Measurements from ENCODE around the gene HHIPL1.

HHIPL1 gene

GRCh38 chr14:99675382-99675835 is 30.5 kb downstream of the HHIPL1 start:
- no peak for DNase-seq (ENCODE audit: low read depth in 2 of 2)

- no peak for DNase-seq (ENCODE audit: low read depth in 2 of 2)
Observed at GRCh38 chr14:99675951-99676350, 31.0 kb downstream of the HHIPL1 start.

- DNase-seq (ENCODE audit: low read depth in 2 of 2), result no peak
Observed at GRCh38 chr14:99676657-99677056, 31.7 kb downstream of the HHIPL1 start.

- no peak for DNase-seq (ENCODE audit: low read depth in 2 of 2)
Observed at GRCh38 chr14:99677231-99678140, 32.6 kb downstream of the HHIPL1 start.

GRCh38 chr14:99678198-99678597 is 33.3 kb downstream of the HHIPL1 start:
- DNase-seq (ENCODE audit: low read depth in 2 of 2), result no peak

- DNase-seq (ENCODE audit: low read depth in 2 of 2), result no peak
Observed at GRCh38 chr14:99679111-99679510, 34.2 kb downstream of the HHIPL1 start.

GRCh38 chr14:99679543-99679942 is 34.6 kb downstream of the HHIPL1 start:
- DNase-seq (ENCODE audit: low read depth in 2 of 2), result no peak

- DNase-seq (ENCODE audit: low read depth in 2 of 2), result no peak
Observed at GRCh38 chr14:99679996-99680395, 35.1 kb downstream of the HHIPL1 start.

- no peak for DNase-seq (ENCODE audit: low read depth in 2 of 2)
Observed at GRCh38 chr14:99681101-99681831, 36.3 kb downstream of the HHIPL1 start.

GRCh38 chr14:99681832-99682148 is 36.9 kb downstream of the HHIPL1 start:
- DNase-seq (ENCODE audit: low read depth in 2 of 2), result no peak

GRCh38 chr14:99682809-99683618 is 38.1 kb downstream of the HHIPL1 start:
- peak; percentile 63 for DNase-seq (ENCODE audit: low read depth in 2 of 2)

- peak; percentile 99 for DNase-seq (ENCODE audit: low read depth in 2 of 2)
Observed at GRCh38 chr14:99683619-99684409, 38.9 kb downstream of the HHIPL1 start, which contains the start of gene CYP46A1. CYP46A1 (plus strand) TSS chr14:99684298; CDS start chr14:99684418, 120 bp downstream.

GRCh38 chr14:99684410-99684934 is 39.5 kb downstream of the HHIPL1 start:
- DNase-seq (ENCODE audit: low read depth in 2 of 2), result no peak

- DNase-seq (ENCODE audit: low read depth in 2 of 2), result no peak
Observed at GRCh38 chr14:99685151-99685591, 40.2 kb downstream of the HHIPL1 start.

- DNase-seq (ENCODE audit: low read depth in 2 of 2), result no peak
Observed at GRCh38 chr14:99685596-99685995, 40.7 kb downstream of the HHIPL1 start.

GRCh38 chr14:99686557-99687283 is 41.8 kb downstream of the HHIPL1 start:
- no peak for DNase-seq (ENCODE audit: low read depth in 2 of 2)

GRCh38 chr14:99687284-99688209 is 42.6 kb downstream of the HHIPL1 start:
- DNase-seq (ENCODE audit: low read depth in 2 of 2), result no peak

- no peak for DNase-seq (ENCODE audit: low read depth in 2 of 2)
Observed at GRCh38 chr14:99688210-99688581, 43.3 kb downstream of the HHIPL1 start.

- DNase-seq (ENCODE audit: low read depth in 2 of 2), result no peak
Observed at GRCh38 chr14:99688629-99689028, 43.7 kb downstream of the HHIPL1 start.
